A549 (cell line): ENCODE measurements around the gene ZSCAN18. TPM values are rescaled to one million over a fixed set of nuclear protein-coding genes. Genes with fewer than 3 reads are reported as not detected.

Experiments
- ATAC-seq, 2 experiments: fragments of 200-7000 bp in 1 of 2; fragments of >200 bp in 1 of 2; cut with Nextera tagmentation in 1 of 2; cut with Tn5 transposase in 1 of 2; 3 replicates each; pipeline versions ENCODE4 v1.8.0 to v1.9.1; 2018 to 2020; ENCODE audit warnings: mild to moderate bottlenecking in 1 of 2, moderate library complexity in 1 of 2
- CTCF ChIA-PET: fragments of 300-600 bp; sonication (Branson Sonifier 250); formaldehyde crosslinking; extraction: SDS; loops from one replicate; lab custom pipeline; 2021; ENCODE audit warnings: antibody characterized with exemption, inconsistent platforms; lab: Yijun Ruan, JAX
- POLR2A ChIA-PET: fragments of 350-600 bp; formaldehyde crosslinking; extraction: SDS; loops from one replicate; lab custom pipeline; 2021; ENCODE audit warnings: antibody characterized with exemption, inconsistent platforms; lab: Yijun Ruan, JAX
- DNase-seq, 2 experiments: peaks; one replicate each; pipeline versions ENCODE4 v3.0.0 to v3.0.0-alpha.2; 2011 to 2016; ENCODE audit warnings: low read depth in 1 of 2, low spot score in 1 of 2
- FAIRE-seq: peaks from 2 replicates; lab custom pipeline; 2011; peaks lifted over from hg19 to GRCh38; lab: Jason Lieb, UNC
- H3K27ac ChIP-seq, 2 experiments: fragments of >200 bp; sonication (Bioruptor Twin); formaldehyde crosslinking; 3 replicates each; pipeline ENCODE4 v1.5.1; 2016 to 2017
- H3K4me1 ChIP-seq: fragments of >200 bp; sonication (Bioruptor Twin); formaldehyde crosslinking; 3 replicates; pipeline ENCODE4 v1.6.1; 2016
- H3K4me2 ChIP-seq: fragments of >200 bp; sonication (Bioruptor Twin); formaldehyde crosslinking; 3 replicates; pipeline ENCODE4 v1.6.1; 2016
- H3K4me3 ChIP-seq: fragments of >200 bp; sonication (Bioruptor Twin); formaldehyde crosslinking; 3 replicates; pipeline ENCODE4 v1.5.1; 2016
- H3K9me3 ChIP-seq: fragments of >200 bp; sonication (Bioruptor Twin); formaldehyde crosslinking; 3 replicates; pipeline ENCODE4 v1.6.1; 2016
- ATOH8 ChIP-seq: fragments of 250-450 bp; sonication (Bioruptor Pico); IDR thresholded peaks from 2 replicates; pipeline ENCODE4 v1.5.0; 2020; ENCODE audit warnings: low read depth, mild to moderate bottlenecking, moderate library complexity
- CBX8 ChIP-seq: fragments of 200-600 bp; sonication (generic); IDR thresholded peaks from 2 replicates; pipeline ENCODE4 v1.6.1; 2016
- CHD4 ChIP-seq: fragments of 200-600 bp; sonication (generic); IDR thresholded peaks from 2 replicates; pipeline ENCODE4 v1.6.1; 2016; ENCODE audit warnings: antibody characterized with exemption, mild to moderate bottlenecking, borderline replicate concordance
- CTCF ChIP-seq: fragments of >200 bp; sonication (Bioruptor Twin); formaldehyde crosslinking; IDR thresholded peaks from 3 replicates; pipeline ENCODE4 v1.5.1; 2016
- EP300 ChIP-seq, 2 experiments: fragments of >200 bp; sonication (Bioruptor Twin); formaldehyde crosslinking; IDR thresholded peaks; 2 replicates in 1 of 2; 3 replicates in 1 of 2; pipeline ENCODE4 v1.6.1; 2016 to 2017
- HDAC2 ChIP-seq: fragments of 200-600 bp; sonication (generic); IDR thresholded peaks from 2 replicates; pipeline ENCODE4 v1.6.1; 2016
- HOXB13 ChIP-seq: fragments of 250-450 bp; sonication (Bioruptor Pico); IDR thresholded peaks from 2 replicates; pipeline ENCODE4 v1.5.0; 2020; ENCODE audit warnings: low read depth, mild to moderate bottlenecking, moderate library complexity
- HOXB5 ChIP-seq: fragments of 250-450 bp; sonication (Bioruptor Pico); IDR thresholded peaks from 2 replicates; pipeline ENCODE4 v1.5.0; 2020; ENCODE audit warnings: mild to moderate bottlenecking, moderate library complexity
- JUNB ChIP-seq: fragments of >200 bp; sonication (Bioruptor Twin); formaldehyde crosslinking; IDR thresholded peaks from 2 replicates; pipeline ENCODE4 v1.6.1; 2016
- MAFK ChIP-seq: fragments of 450-650 bp; IDR thresholded peaks from 2 replicates; pipeline ENCODE4 v1.6.1; 2014; ENCODE audit not compliant: partially characterized antibody
- NR3C1 ChIP-seq: fragments of >200 bp; sonication (Bioruptor Twin); formaldehyde crosslinking; IDR thresholded peaks from 3 replicates; pipeline ENCODE4 v1.6.1; 2017
- POLR2AphosphoS2 ChIP-seq: conservative IDR thresholded peaks from 2 replicates; pipeline ENCODE4 v1.6.1; 2012; ENCODE audit warnings: low read length, improper control_type of control experiment, inconsistent platforms
- RAD21 ChIP-seq, 2 experiments: fragments of >200 bp in 1 of 2; sonication (Bioruptor Twin) in 1 of 2; formaldehyde crosslinking in 1 of 2; IDR thresholded peaks in 1 of 2; conservative IDR thresholded peaks in 1 of 2; 2 replicates in 1 of 2; 3 replicates in 1 of 2; pipeline ENCODE4 v1.6.1; 2012 to 2018; ENCODE audit warnings: inconsistent platforms in 1 of 2
- RCOR1 ChIP-seq: fragments of 150-350 bp; IDR thresholded peaks from 2 replicates; pipeline ENCODE4 v1.6.1; 2014; ENCODE audit warnings: antibody characterized with exemption, low read length, low read depth
- RFX5 ChIP-seq: fragments of 450-650 bp; IDR thresholded peaks from 2 replicates; pipeline ENCODE4 v1.7.1; 2014; ENCODE audit warnings: antibody characterized with exemption, mild to moderate bottlenecking, moderate library complexity
- SREBF2 ChIP-seq: fragments of 450-650 bp; IDR thresholded peaks from 2 replicates; pipeline ENCODE4 v1.6.1; 2014; ENCODE audit warnings: mild to moderate bottlenecking, moderate library complexity
- TFCP2L1 ChIP-seq: fragments of 250-450 bp; sonication (Bioruptor Pico); IDR thresholded peaks from 2 replicates; pipeline ENCODE4 v1.5.0; 2021; ENCODE audit warnings: mild to moderate bottlenecking
- ZC3H11A ChIP-seq: fragments of 450-650 bp; IDR thresholded peaks from 2 replicates; pipeline ENCODE4 v1.6.1; 2014; ENCODE audit warnings: antibody characterized with exemption, mild to moderate bottlenecking
- WGBS: methylation state at CpG from one replicate; pipeline ENCODE4 v1.1.6; 2017; ENCODE audit errors: missing lambda C conversion rate; 5-methylcytosine and 5-hydroxymethylcytosine counted together
- polyA plus RNA-seq, 4 experiments: library from polyadenylated mRNA; depleted of rRNA in 3 of 4; stranded (reverse); fragments of >200 nt; fragmentation: RNase III in 1 of 4; extraction: RNeasy Plus Mini Kit Qiagen cat#74134 plus additional on column Dnase treatment in 1 of 4; gene quantifications; 2 replicates in 3 of 4; 3 replicates in 1 of 4; pipeline ENCODE4 v1.2.3, GENCODE V29; 2011 to 2017
- TF ChIP-seq, protein P1 (sequence below): IDR thresholded peaks from 2 replicates; pipeline ENCODE4 v1.6.1; 2012; ENCODE audit warnings: low read depth, borderline replicate concordance
- TF ChIP-seq, protein P2 (sequence below): fragments of 200-600 bp; sonication (generic); IDR thresholded peaks from 2 replicates; pipeline ENCODE4 v1.6.1; 2016; ENCODE audit warnings: antibody characterized with exemption, mild to moderate bottlenecking, moderate library complexity

Gene ZSCAN18
- polyA plus RNA-seq, 2 of the 4 experiments (the other 2 are of a cell fraction), result 2.3 to 2.9 TPM

GRCh38 chr19:58085348-58085875 lies 12.6 kb downstream of the ZSCAN18 start:
- DNase-seq (no peak), FAIRE-seq (no peak), ATAC-seq (no peak)
- H3K4me2 ChIP-seq, result no peak overlapping the region
- H3K27ac ChIP-seq, result no peak overlapping the region
- peaks cover 84% of the 10 kb centered on the region for H3K9me3 ChIP-seq
- ChIA-PET CTCF (no interaction called here), POLR2A (no interaction called here)
- no peak for TF ChIP-seq JUNB
- WGBS, result 64% methylated on average over 29 of the region's 29 CpGs
- H3K4me3 ChIP-seq, result no peak overlapping the region
- no peaks in the 10 kb centered on the region for H3K4me1 ChIP-seq

DNA sequence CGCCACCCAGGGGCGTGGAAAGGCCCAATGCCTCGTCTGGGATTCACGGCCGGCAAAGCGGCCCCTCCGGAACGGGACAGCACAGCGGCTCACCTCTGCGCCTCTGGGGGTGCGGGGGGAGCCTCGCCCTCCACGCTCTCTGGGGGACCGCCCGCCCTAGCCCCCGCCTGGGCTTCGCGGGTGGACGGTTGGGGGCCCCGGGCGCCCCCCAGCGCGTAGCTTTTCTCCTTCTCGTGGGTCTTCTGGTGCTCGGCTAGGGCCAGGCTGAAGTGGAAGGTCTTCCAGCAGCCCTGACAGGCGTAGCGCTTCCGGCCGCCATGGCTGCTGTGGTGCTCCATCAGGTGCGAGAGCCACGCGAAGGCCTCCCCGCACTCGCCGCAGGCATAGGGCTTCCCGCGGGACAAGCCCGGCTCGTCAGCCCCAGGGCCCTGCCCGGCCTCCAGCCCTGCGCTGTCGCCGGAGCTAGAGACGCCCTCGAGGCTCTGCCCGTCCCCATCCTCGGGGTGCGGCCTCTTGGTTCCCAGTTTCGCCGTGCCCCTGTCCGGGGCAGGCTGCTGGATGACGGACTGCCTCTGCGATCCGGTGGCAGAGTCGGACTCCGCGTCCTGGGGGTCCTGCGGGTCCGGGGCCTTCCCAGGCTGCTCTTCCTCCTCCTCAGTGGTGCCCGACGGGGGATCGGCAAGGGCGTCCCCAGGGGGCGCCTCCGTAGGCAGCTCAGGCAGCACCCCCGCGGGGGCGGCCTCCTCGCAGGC lies 13.3 kb downstream of the ZSCAN18 start:
- no peaks in the 10 kb centered on the region for H3K4me1 ChIP-seq
- no peak overlapping the region for H3K27ac ChIP-seq
- TF ChIP-seq JUNB (no peak), RCOR1 (no peak), HOXB13 (CRISPR knock-in tag) (no peak), SREBF2 (no peak), RFX5 (no peak), CHD4 (no peak), MAFK (no peak), CBX8 (no peak), ATOH8 (CRISPR knock-in tag) (no peak), NR3C1 (no peak), RAD21 (conservative IDR thresholded peaks at IDR 0.05 in 1 of 2, IDR thresholded peaks at IDR 0.05 in 1 of 2) (no peak), HOXB5 (CRISPR knock-in tag) (no peak), TFCP2L1 (no peak), HDAC2 (no peak), ZC3H11A (no peak), CTCF (no peak), POLR2AphosphoS2 (no peak), EP300 (IDR thresholded peaks at IDR 0.05) (no peak)
- TF ChIP-seq, protein P1, sequence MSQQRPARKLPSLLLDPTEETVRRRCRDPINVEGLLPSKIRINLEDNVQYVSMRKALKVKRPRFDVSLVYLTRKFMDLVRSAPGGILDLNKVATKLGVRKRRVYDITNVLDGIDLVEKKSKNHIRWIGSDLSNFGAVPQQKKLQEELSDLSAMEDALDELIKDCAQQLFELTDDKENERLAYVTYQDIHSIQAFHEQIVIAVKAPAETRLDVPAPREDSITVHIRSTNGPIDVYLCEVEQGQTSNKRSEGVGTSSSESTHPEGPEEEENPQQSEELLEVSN, result no peak
- TF ChIP-seq, protein P2, sequence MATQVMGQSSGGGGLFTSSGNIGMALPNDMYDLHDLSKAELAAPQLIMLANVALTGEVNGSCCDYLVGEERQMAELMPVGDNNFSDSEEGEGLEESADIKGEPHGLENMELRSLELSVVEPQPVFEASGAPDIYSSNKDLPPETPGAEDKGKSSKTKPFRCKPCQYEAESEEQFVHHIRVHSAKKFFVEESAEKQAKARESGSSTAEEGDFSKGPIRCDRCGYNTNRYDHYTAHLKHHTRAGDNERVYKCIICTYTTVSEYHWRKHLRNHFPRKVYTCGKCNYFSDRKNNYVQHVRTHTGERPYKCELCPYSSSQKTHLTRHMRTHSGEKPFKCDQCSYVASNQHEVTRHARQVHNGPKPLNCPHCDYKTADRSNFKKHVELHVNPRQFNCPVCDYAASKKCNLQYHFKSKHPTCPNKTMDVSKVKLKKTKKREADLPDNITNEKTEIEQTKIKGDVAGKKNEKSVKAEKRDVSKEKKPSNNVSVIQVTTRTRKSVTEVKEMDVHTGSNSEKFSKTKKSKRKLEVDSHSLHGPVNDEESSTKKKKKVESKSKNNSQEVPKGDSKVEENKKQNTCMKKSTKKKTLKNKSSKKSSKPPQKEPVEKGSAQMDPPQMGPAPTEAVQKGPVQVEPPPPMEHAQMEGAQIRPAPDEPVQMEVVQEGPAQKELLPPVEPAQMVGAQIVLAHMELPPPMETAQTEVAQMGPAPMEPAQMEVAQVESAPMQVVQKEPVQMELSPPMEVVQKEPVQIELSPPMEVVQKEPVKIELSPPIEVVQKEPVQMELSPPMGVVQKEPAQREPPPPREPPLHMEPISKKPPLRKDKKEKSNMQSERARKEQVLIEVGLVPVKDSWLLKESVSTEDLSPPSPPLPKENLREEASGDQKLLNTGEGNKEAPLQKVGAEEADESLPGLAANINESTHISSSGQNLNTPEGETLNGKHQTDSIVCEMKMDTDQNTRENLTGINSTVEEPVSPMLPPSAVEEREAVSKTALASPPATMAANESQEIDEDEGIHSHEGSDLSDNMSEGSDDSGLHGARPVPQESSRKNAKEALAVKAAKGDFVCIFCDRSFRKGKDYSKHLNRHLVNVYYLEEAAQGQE, result no peak
- TF ChIP-seq, all 56 proteins: peak for 0
- 74% methylated on average over 55 of the region's 69 CpGs for WGBS
- ATAC-seq (no peak), FAIRE-seq (no peak), DNase-seq (no peak)
- CTCF ChIA-PET, result no interaction called here
- no peak overlapping the region for H3K4me3 ChIP-seq
- POLR2A ChIA-PET, result no interaction called here
- peaks cover 83% of the 10 kb centered on the region for H3K9me3 ChIP-seq
- no peak overlapping the region for H3K4me2 ChIP-seq
